NB4 (cell line): Measurements from ENCODE around the gene OXA1L.
"Not testable (repeated sequence)": the region's sequence is repeated elsewhere in the genome, so short reads cannot be mapped to it uniquely, and the experiment has no call there.

Experiments used
- DNase-seq: peaks from one replicate; pipeline ENCODE4 v3.0.0; 2010; ENCODE audit warnings: low read depth
- H3K4me3 ChIP-seq: one replicate; pipeline ENCODE4 v1.5.1; 2011; ENCODE audit warnings: mild to moderate bottlenecking, low read depth, low read length, moderate library complexity
- CTCF ChIP-seq: IDR thresholded peaks from one replicate; pipeline ENCODE4 v1.5.1; 2012; ENCODE audit warnings: low read depth, low read length
- MAX ChIP-seq: IDR thresholded peaks from 2 replicates; pipeline ENCODE4 v1.6.1; 2011; ENCODE audit warnings: low read depth, low read length
- MYC ChIP-seq: IDR thresholded peaks from 2 replicates; pipeline ENCODE4 v1.6.1; 2011; ENCODE audit warnings: low read depth, low read length
- POLR2A ChIP-seq: IDR thresholded peaks from 2 replicates; pipeline ENCODE4 v1.6.1; 2011; ENCODE audit warnings: mild to moderate bottlenecking; ENCODE audit not compliant: insufficient read length; ENCODE audit errors: extremely low read depth

Gene OXA1L

GRCh38 chr14:22733829-22734228 is 32.7 kb upstream of the OXA1L start:
- no peak for TF ChIP-seq POLR2A
- no peak for TF ChIP-seq CTCF
- TF ChIP-seq MAX, result no peak
- no peak for TF ChIP-seq MYC
- H3K4me3 ChIP-seq, result no peak overlapping the region
- no peak for DNase-seq

GRCh38 chr14:22735096-22735495 is 31.4 kb upstream of the OXA1L start:
- no peak for DNase-seq
- TF ChIP-seq POLR2A, result no peak
- no peak for TF ChIP-seq CTCF
- no peak for TF ChIP-seq MAX
- no peak for TF ChIP-seq MYC
- H3K4me3 ChIP-seq, result no peak overlapping the region

GRCh38 chr14:22736384-22736783 is 30.1 kb upstream of the OXA1L start:
- not testable (repeated sequence) for DNase-seq, H3K4me3 ChIP-seq

- no peak overlapping the region for H3K4me3 ChIP-seq
- TF ChIP-seq CTCF (no peak), MYC (no peak), POLR2A (no peak), MAX (no peak)
- no peak for DNase-seq
Observed at GRCh38 chr14:22737052-22737451, 29.4 kb upstream of the OXA1L start.

GRCh38 chr14:22739423-22739822 is 27.1 kb upstream of the OXA1L start:
- TF ChIP-seq MAX, result no peak
- TF ChIP-seq CTCF, result no peak
- TF ChIP-seq POLR2A, result no peak
- TF ChIP-seq MYC, result no peak

GRCh38 chr14:22740020-22740419 is 26.5 kb upstream of the OXA1L start:
- DNase-seq, result no peak
- TF ChIP-seq MAX, result no peak
- TF ChIP-seq MYC, result no peak
- H3K4me3 ChIP-seq, result no peak overlapping the region

More at GRCh38 chr14:22739423-22739822, 27.1 kb upstream of the OXA1L start:
- DNase-seq, result no peak
- no peak overlapping the region for H3K4me3 ChIP-seq

- no peak overlapping the region for H3K4me3 ChIP-seq
- TF ChIP-seq CTCF (no peak), MYC (no peak), POLR2A (no peak), MAX (no peak)
- no peak for DNase-seq
Observed at GRCh38 chr14:22747769-22748168, 18.7 kb upstream of the OXA1L start.
